Esophagus muscularis mucosa (tissue), 4 donors: ENCODE data around the gene ARHGAP31.

Experiments
- CTCF ChIP-seq, 3 experiments: fragments of 200-600 bp in 2 of 3; fragments of 450-650 bp in 1 of 3; sonication (generic) in 2 of 3; IDR thresholded peaks; one replicate each; pipeline ENCODE4 v1.5.1; 2017 to 2019; ENCODE audit warnings: antibody characterized with exemption in 3 of 3, mild to moderate bottlenecking in 2 of 3, moderate library complexity in 1 of 3
- EP300 ChIP-seq: sonication (generic); formaldehyde crosslinking; IDR thresholded peaks from one replicate; pipeline ENCODE4 v1.6.1; 2017; ENCODE audit warnings: antibody characterized with exemption
- POLR2A ChIP-seq: fragments of 450-650 bp; IDR thresholded peaks from one replicate; pipeline ENCODE4 v1.6.1; 2017; ENCODE audit warnings: antibody characterized with exemption, moderate library complexity, mild to moderate bottlenecking, low read depth

GRCh38 chr3:119340014-119340413 lies 45.8 kb downstream of the ARHGAP31 start:
- TF ChIP-seq CTCF (IDR thresholded peaks at IDR 0.05) (no peak), POLR2A (no peak), EP300 (no peak)
